HepG2 (cell line): ENCODE results near the gene TTC17. TPM values are rescaled to one million over a fixed set of nuclear protein-coding genes. Genes with fewer than 3 reads are reported as not detected.
A peak's percentile ranks its signal among the peaks of the same experiment; 100 is the strongest.

Experiments used
- ATRX ChIP-seq: sonication (generic); formaldehyde crosslinking; IDR thresholded peaks from 2 replicates; pipeline ENCODE4 v1.4.0; 2020; ENCODE audit warnings: missing genetic modification reagents, borderline replicate concordance
- GATA4 ChIP-seq: sonication (generic); IDR thresholded peaks from 2 replicates; pipeline ENCODE4 v1.6.1; 2016; ENCODE audit warnings: antibody characterized with exemption, low read depth, borderline replicate concordance
- GATAD1 ChIP-seq: IDR thresholded peaks from 2 replicates; pipeline ENCODE4 v1.6.1; 2016; ENCODE audit warnings: missing genetic modification reagents, missing compliant biosample characterization
- MED1 ChIP-seq: sonication (generic); formaldehyde crosslinking; IDR thresholded peaks from 2 replicates; pipeline ENCODE4 v1.4.0; 2020; ENCODE audit warnings: missing genetic modification reagents
- PRPF4 ChIP-seq: fragments of 200-400 bp; formaldehyde crosslinking; IDR thresholded peaks from 2 replicates; pipeline ENCODE4 v1.6.1; 2016; ENCODE audit warnings: low read length, low read depth; ENCODE audit not compliant: poor library complexity, severe bottlenecking
- RARA ChIP-seq: IDR thresholded peaks from 2 replicates; pipeline ENCODE4 v1.6.1; 2016; ENCODE audit warnings: missing genetic modification reagents, missing compliant biosample characterization
- RXRB ChIP-seq: IDR thresholded peaks from 2 replicates; pipeline ENCODE4 v1.6.1; 2016; ENCODE audit warnings: borderline replicate concordance, missing genetic modification reagents, missing compliant biosample characterization
- ZBTB20 ChIP-seq: sonication (generic); formaldehyde crosslinking; IDR thresholded peaks from 2 replicates; pipeline ENCODE4 v1.8.1; 2023; ENCODE audit warnings: missing genetic modification reagents, low read depth, mild to moderate bottlenecking, borderline replicate concordance
- ZNF225 ChIP-seq: sonication (generic); formaldehyde crosslinking; IDR thresholded peaks from 2 replicates; pipeline ENCODE4 v1.4.0; 2020; ENCODE audit warnings: mild to moderate bottlenecking, missing genetic modification reagents
- ZNF292 ChIP-seq: sonication (generic); formaldehyde crosslinking; IDR thresholded peaks from 2 replicates; pipeline ENCODE4 v1.8.1; 2022; ENCODE audit warnings: mild to moderate bottlenecking, low read depth, missing genetic modification reagents, borderline replicate concordance
- ZNF670 ChIP-seq: sonication (generic); formaldehyde crosslinking; IDR thresholded peaks from 2 replicates; pipeline ENCODE4 v1.8.0; 2022; ENCODE audit warnings: mild to moderate bottlenecking, missing genetic modification reagents, borderline replicate concordance
- ZNF724P ChIP-seq: sonication (generic); formaldehyde crosslinking; IDR thresholded peaks from 2 replicates; pipeline ENCODE4 v1.8.0; 2022; ENCODE audit warnings: missing genetic modification reagents, borderline replicate concordance
- ZNF792 ChIP-seq: IDR thresholded peaks from 2 replicates; pipeline ENCODE4 v1.6.1; 2016
- polyA plus RNA-seq, 8 experiments: library from polyadenylated mRNA; depleted of rRNA in 3 of 8; stranded (reverse) in 7 of 8; unstranded in 1 of 8; fragments of >200 nt; fragmentation: Illumina TruSeq in 4 of 8; extraction: Trizol in 4 of 8; gene quantifications; 2 replicates each; pipeline versions ENCODE4 v1.2.1 to v1.2.3, GENCODE V29; 2011 to 2016; ENCODE audit warnings: low read depth in 4 of 8, missing spikeins in 1 of 8, mixed read lengths in 1 of 8; ENCODE audit not compliant: insufficient read depth in 1 of 8
- total RNA-seq, 5 experiments: library from RNA; depleted of rRNA; stranded (reverse); fragments of >200 nt; fragmentation: Illumina TruSeq; extraction: Trizol; gene quantifications; 2 replicates each; pipeline ENCODE4 v1.2.3, GENCODE V29; 2016; ENCODE audit warnings: low read depth in 1 of 5
- TF ChIP-seq, protein P1 (sequence below): sonication (generic); formaldehyde crosslinking; IDR thresholded peaks from 2 replicates; pipeline ENCODE4 v1.4.0; 2020; ENCODE audit warnings: missing genetic modification reagents, borderline replicate concordance
- TF ChIP-seq, protein P2 (sequence below), 2 experiments: sonication (generic) in 1 of 2; formaldehyde crosslinking in 1 of 2; IDR thresholded peaks; 2 replicates each; pipeline versions ENCODE4 v1.4.0 to v1.6.1; 2018 to 2020; ENCODE audit warnings: missing genetic modification reagents in 2 of 2, borderline replicate concordance in 1 of 2, low read depth in 1 of 2, mild to moderate bottlenecking in 1 of 2, missing biosample characterization in 1 of 2
- TF ChIP-seq, protein P3 (sequence below): sonication (generic); formaldehyde crosslinking; IDR thresholded peaks from 2 replicates; pipeline ENCODE4 v1.8.0; 2022; ENCODE audit warnings: low read depth, missing genetic modification reagents

Gene TTC17
- total and polyA plus RNA-seq, 2 of the 13 experiments (the other 11 are each of a cell fraction or from before 2014, with no cell fraction given) = 55.9 to 99.7 TPM

DNA sequence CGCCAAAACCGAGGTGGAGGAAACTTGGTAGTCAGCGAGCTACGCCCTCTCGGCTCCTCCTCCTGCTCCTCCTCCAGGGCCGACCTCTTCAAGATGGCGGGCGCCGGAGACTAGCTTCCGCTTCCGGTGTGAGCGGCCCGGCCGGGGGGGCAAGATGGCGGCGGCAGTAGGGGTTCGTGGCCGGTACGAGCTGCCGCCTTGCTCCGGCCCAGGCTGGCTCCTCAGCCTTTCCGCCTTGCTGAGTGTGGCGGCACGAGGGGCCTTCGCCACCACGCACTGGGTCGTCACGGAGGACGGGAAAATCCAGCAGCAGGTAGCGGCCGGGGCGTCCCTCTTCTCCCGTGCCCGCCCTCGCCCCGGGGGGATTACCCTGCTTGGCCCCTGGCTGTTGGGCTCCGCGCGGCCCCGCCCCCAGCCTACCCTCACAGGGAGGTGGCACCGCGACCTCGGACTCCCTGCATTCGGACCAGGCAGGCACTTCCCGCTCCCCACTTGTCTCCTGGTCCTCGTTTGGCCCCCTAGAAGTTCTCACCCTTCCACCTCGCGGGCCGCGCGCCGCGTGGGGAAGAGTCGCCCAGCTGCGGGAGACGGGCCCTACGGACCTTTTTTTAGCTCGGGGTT lies at the start of gene TTC17 (continued):
- peak; percentile 60; the same call in 1 of the 2 replicates for TF ChIP-seq ZBTB20 (CRISPR knock-in tag)
- TF ChIP-seq RARA (CRISPR knock-in tag) = no peak
- TF ChIP-seq GATA4 = peak; percentile 35; the same call in 1 of the 2 replicates
- TF ChIP-seq GATAD1 = peak; percentile 93
- TF ChIP-seq ZNF792 = no peak; the same call in 1 of the 2 replicates
- TF ChIP-seq ZNF724P = no peak
- TF ChIP-seq MED1 (CRISPR knock-in tag) = peak; percentile 55; the same call in 1 of the 2 replicates
- TF ChIP-seq ZNF225 = peak; percentile 86
- no peak for TF ChIP-seq ATRX (CRISPR knock-in tag)
- TF ChIP-seq, protein P1, sequence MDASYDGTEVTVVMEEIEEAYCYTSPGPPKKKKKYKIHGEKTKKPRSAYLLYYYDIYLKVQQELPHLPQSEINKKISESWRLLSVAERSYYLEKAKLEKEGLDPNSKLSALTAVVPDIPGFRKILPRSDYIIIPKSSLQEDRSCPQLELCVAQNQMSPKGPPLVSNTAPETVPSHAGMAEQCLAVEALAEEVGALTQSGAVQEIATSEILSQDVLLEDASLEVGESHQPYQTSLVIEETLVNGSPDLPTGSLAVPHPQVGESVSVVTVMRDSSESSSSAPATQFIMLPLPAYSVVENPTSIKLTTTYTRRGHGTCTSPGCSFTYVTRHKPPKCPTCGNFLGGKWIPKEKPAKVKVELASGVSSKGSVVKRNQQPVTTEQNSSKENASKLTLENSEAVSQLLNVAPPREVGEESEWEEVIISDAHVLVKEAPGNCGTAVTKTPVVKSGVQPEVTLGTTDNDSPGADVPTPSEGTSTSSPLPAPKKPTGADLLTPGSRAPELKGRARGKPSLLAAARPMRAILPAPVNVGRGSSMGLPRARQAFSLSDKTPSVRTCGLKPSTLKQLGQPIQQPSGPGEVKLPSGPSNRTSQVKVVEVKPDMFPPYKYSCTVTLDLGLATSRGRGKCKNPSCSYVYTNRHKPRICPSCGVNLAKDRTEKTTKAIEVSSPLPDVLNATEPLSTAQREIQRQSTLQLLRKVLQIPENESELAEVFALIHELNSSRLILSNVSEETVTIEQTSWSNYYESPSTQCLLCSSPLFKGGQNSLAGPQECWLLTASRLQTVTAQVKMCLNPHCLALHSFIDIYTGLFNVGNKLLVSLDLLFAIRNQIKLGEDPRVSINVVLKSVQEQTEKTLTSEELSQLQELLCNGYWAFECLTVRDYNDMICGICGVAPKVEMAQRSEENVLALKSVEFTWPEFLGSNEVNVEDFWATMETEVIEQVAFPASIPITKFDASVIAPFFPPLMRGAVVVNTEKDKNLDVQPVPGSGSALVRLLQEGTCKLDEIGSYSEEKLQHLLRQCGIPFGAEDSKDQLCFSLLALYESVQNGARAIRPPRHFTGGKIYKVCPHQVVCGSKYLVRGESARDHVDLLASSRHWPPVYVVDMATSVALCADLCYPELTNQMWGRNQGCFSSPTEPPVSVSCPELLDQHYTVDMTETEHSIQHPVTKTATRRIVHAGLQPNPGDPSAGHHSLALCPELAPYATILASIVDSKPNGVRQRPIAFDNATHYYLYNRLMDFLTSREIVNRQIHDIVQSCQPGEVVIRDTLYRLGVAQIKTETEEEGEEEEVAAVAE (CRISPR knock-in tag) = 0 out of 2 replicates have a peak, but pooled peaks have one; percentile 19
- TF ChIP-seq, protein P2, sequence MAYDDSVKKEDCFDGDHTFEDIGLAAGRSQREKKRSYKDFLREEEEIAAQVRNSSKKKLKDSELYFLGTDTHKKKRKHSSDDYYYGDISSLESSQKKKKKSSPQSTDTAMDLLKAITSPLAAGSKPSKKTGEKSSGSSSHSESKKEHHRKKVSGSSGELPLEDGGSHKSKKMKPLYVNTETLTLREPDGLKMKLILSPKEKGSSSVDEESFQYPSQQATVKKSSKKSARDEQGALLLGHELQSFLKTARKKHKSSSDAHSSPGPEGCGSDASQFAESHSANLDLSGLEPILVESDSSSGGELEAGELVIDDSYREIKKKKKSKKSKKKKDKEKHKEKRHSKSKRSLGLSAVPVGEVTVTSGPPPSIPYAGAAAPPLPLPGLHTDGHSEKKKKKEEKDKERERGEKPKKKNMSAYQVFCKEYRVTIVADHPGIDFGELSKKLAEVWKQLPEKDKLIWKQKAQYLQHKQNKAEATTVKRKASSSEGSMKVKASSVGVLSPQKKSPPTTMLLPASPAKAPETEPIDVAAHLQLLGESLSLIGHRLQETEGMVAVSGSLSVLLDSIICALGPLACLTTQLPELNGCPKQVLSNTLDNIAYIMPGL (CRISPR knock-in tag; IDR thresholded peaks at IDR 0.05; ENCODE audit: borderline replicate concordance in 1 of 2, low read depth in 1 of 2) = peak; percentile 73 to 86; a peak in 3 of 4 replicates
- peak; percentile 61 for TF ChIP-seq RXRB
- TF ChIP-seq ZNF292 = peak; percentile 49; the same call in 1 of the 2 replicates
- TF ChIP-seq PRPF4 = no peak
- TF ChIP-seq, protein P3, sequence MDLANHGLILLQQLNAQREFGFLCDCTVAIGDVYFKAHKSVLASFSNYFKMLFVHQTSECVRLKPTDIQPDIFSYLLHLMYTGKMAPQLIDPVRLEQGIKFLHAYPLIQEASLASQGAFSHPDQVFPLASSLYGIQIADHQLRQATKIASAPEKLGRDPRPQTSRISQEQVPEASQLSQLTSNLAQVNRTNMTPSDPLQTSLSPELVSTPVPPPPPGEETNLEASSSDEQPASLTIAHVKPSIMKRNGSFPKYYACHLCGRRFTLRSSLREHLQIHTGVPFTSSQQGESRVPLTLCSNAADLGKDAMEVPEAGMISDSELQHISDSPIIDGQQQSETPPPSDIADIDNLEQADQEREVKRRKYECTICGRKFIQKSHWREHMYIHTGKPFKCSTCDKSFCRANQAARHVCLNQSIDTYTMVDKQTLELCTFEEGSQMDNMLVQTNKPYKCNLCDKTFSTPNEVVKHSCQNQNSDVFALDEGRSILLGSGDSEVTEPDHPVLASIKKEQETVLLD = peak; percentile 36; the same call in 1 of the 2 replicates
- peak; percentile 73; the same call in 1 of the 2 replicates for TF ChIP-seq ZNF670
